ENCODE measurements around the gene TMTC1. TPM values are rescaled to one million over a fixed set of nuclear protein-coding genes. Genes with fewer than 3 reads are reported as not detected.

The TMTC1 gene
- total and polyA plus RNA-seq, 2 donors (not counting 1 experiment from before 2014, with no cell fraction given), result not detected

- Histone ChIP-seq H3K4me2 (replicated peaks; ENCODE audit: low read depth, low read length, poor library complexity, severe bottlenecking) (no peak overlapping the region), H4K20me1 (ENCODE audit: control insufficient read depth, insufficient read depth, low read length, poor library complexity, severe bottlenecking) (no peaks in the 10 kb centered on the region), H3K27me3 (replicated peaks in 1 of 4; ENCODE audit: control extremely low read depth in 1 of 4, control insufficient read depth in 3 of 4, insufficient read depth in 4 of 4, low read length in 3 of 4) (peaks cover 0 to 4% (median 0%) of the 10 kb centered on the region in 4 experiments), H3K4me1 (ENCODE audit: control insufficient read depth in 2 of 2, insufficient read depth in 2 of 2, low read length in 2 of 2) (no peaks in the 10 kb centered on the region), H3K27ac (ENCODE audit: low read length in 2 of 2) (no peak overlapping the region), H3K79me2 (ENCODE audit: control insufficient read depth, insufficient read depth, low read length) (no peaks in the 10 kb centered on the region), H3K9ac (ENCODE audit: low read length) (no peak overlapping the region), H3K36me3 (replicated peaks in 1 of 2; ENCODE audit: control extremely low read depth in 1 of 2, control insufficient read depth in 1 of 2, extremely low read depth in 1 of 2, insufficient read depth in 2 of 2, low read length in 1 of 2) (no peaks in the 10 kb centered on the region), H2AFZ (ENCODE audit: insufficient read depth, low read depth, low read length, poor library complexity, severe bottlenecking) (no peak overlapping the region), H3K4me3 (ENCODE audit: control extremely low read depth in 1 of 5, extremely low read depth in 1 of 5, insufficient read depth in 1 of 5, low read depth in 2 of 5, low read length in 4 of 5) (no peak overlapping the region), H3K9me3 (ENCODE audit: control extremely low read depth in 1 of 3, control insufficient read depth in 2 of 3, insufficient read depth in 1 of 3, low read length in 2 of 3) (peaks cover 0 to under 1% (median 0%) of the 10 kb centered on the region in 3 donors)
- no peak overlapping the region for H3K4me3 Mint-ChIP-seq
- WGBS (ENCODE audit: insufficient coverage), result 92% methylated on average over 2 of the region's 4 CpGs
- H3K27ac Mint-ChIP-seq, result no peak overlapping the region
- ChIA-PET POLR2A (no interaction called here), CTCF (interaction anchor here (1.1 to 1.7 kb wide), 2 partner anchors 9 to 10 kb away, joined by 3 to 4 read pairs; no protein-coding TSS in a partner anchor)
- intact Hi-C loops (cut with micrococcal nuclease), result no loop called here
- no peaks in the 10 kb centered on the region for H3K9me3 Mint-ChIP-seq (ENCODE audit: insufficient read depth)
- TF ChIP-seq CTCF (IDR thresholded peaks at IDR 0.05), result no peak
- TF ChIP-seq EZH2 (IDR thresholded peaks at IDR 0.05; ENCODE audit: borderline replicate concordance, insufficient read depth, low read depth, low read length, poor library complexity, severe bottlenecking), result no peak
- DNase-seq (no peak), ATAC-seq (ENCODE audit: low read depth) (no peak)
- H3K4me1 Mint-ChIP-seq, result no peaks in the 10 kb centered on the region
- peaks cover 6% of the 10 kb centered on the region for H3K27me3 Mint-ChIP-seq
Measured at GRCh38 chr12:29543036-29543435, 240.7 kb downstream of the TMTC1 start.

GRCh38 chr12:29537298-29537697, 246.4 kb downstream of the TMTC1 start:
- no peak for DNase-seq
- H3K4me1 Mint-ChIP-seq, result no peaks in the 10 kb centered on the region
- H3K9me3 Mint-ChIP-seq (ENCODE audit: insufficient read depth), result no peaks in the 10 kb centered on the region
- WGBS (ENCODE audit: insufficient coverage), result no CpG with 5 or more reads among the region's 2 CpGs
- no peak for ATAC-seq (ENCODE audit: low read depth)
- Histone ChIP-seq H3K4me2 (replicated peaks; ENCODE audit: low read depth, low read length, poor library complexity, severe bottlenecking) (no peak overlapping the region), H3K79me2 (ENCODE audit: control insufficient read depth, insufficient read depth, low read length) (no peaks in the 10 kb centered on the region), H3K4me1 (ENCODE audit: control insufficient read depth in 2 of 2, insufficient read depth in 2 of 2, low read length in 2 of 2) (no peaks in the 10 kb centered on the region), H3K27me3 (replicated peaks in 1 of 4; ENCODE audit: control extremely low read depth in 1 of 4, control insufficient read depth in 3 of 4, insufficient read depth in 4 of 4, low read length in 3 of 4) (peaks cover 0 to 3% (median 0%) of the 10 kb centered on the region in 4 experiments), H3K9me3 (ENCODE audit: control extremely low read depth in 1 of 3, control insufficient read depth in 2 of 3, insufficient read depth in 1 of 3, low read length in 2 of 3) (peaks cover 0 to 1% (median 0%) of the 10 kb centered on the region in 3 donors), H3K36me3 (replicated peaks in 1 of 2; ENCODE audit: control extremely low read depth in 1 of 2, control insufficient read depth in 1 of 2, extremely low read depth in 1 of 2, insufficient read depth in 2 of 2, low read length in 1 of 2) (no peaks in the 10 kb centered on the region), H2AFZ (ENCODE audit: insufficient read depth, low read depth, low read length, poor library complexity, severe bottlenecking) (no peak overlapping the region), H3K9ac (ENCODE audit: low read length) (no peak overlapping the region), H3K27ac (ENCODE audit: low read length in 2 of 2) (no peak overlapping the region), H4K20me1 (ENCODE audit: control insufficient read depth, insufficient read depth, low read length, poor library complexity, severe bottlenecking) (no peaks in the 10 kb centered on the region), H3K4me3 (ENCODE audit: control extremely low read depth in 1 of 5, extremely low read depth in 1 of 5, insufficient read depth in 1 of 5, low read depth in 2 of 5, low read length in 4 of 5) (no peak overlapping the region)
- peaks cover 5% of the 10 kb centered on the region for H3K27me3 Mint-ChIP-seq
- H3K27ac Mint-ChIP-seq, result no peak overlapping the region
- POLR2A ChIA-PET, result no interaction called here
- CTCF ChIA-PET, result no interaction called here
- TF ChIP-seq CTCF (IDR thresholded peaks at IDR 0.05) (no peak), EZH2 (IDR thresholded peaks at IDR 0.05; ENCODE audit: borderline replicate concordance, insufficient read depth, low read depth, low read length, poor library complexity, severe bottlenecking) (no peak)
- intact Hi-C loops (cut with micrococcal nuclease), result no loop called here
- H3K4me3 Mint-ChIP-seq, result no peak overlapping the region

Measured in B cell (primary cell).